IPS DF 19.7 (cell line): Measurements from ENCODE around the gene ROCK1.
"Not testable (repeated sequence)": the region's sequence is repeated elsewhere in the genome, so short reads cannot be mapped to it uniquely, and the experiment has no call there.

ENCODE experiments used
- DNase-seq: peaks from one replicate; pipeline ENCODE4 v3.0.0-alpha.2; 2013; ENCODE audit warnings: low read depth, low spot score

ROCK1 gene

DNA sequence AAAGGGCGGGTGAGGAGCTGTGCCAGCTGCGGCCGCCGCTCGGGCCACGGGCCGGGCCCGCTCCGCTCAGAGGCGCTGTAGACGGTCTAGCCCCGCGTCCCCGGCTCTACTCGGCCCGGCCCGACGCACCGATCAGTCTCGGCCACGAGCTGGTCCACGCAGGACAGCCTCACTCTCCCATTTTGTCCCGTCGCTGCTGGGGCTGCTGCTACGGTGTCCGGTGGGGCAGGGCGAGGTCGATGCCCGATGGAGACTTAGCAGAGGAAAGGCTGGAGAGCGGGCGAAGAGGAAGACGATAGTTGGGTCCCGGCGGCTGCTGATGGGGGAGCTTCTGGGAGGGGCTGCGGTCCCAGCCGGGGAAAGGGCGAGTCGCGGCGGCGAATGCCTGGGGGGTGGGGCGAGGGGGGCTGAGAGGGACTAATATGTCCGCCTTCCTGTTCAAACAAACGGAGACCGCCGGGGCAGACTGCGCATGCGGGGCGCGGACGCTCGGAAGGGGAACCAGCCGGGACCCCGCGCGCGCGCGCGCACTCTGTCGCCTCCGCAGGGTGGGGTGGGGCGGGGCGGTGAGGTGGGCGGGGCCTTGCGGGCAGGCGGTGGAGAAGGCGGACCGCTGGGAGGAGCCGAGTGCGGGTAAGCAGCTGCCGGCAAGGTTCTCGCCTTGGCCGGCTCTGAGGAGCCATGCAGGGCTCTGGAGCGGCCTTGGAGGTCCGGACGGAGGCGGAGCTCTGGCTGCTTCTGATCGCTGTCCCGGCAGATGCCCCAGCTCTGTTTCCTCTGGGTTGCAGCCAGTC is at the start of gene ROCK1:
TSS of gene ROCK1 (minus strand) at position 468 of the 794 bp plus-strand sequence. CDS start 903 bp downstream, outside the sequence.
- peak; percentile 78 for DNase-seq

DNA sequence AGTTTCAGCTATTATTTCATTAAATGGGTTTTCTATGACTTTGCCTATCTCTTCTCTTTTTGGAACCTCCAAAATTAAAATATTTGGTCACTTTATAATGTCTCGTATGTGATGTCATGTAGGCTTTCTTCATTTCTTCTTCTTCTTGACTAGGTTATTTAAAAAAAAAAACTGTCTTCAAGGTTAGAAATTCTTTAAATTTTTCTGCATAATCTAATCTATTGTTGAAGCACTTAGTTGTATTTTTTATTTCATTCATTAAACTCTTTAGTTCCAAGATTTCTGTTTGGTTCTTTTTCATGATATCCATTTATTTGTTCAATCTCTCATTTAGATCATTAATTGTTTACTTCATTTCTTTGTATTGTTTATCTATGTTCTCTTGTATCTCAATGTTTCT is 43.8 kb upstream of the ROCK1 start:
- no peak for DNase-seq

DNA sequence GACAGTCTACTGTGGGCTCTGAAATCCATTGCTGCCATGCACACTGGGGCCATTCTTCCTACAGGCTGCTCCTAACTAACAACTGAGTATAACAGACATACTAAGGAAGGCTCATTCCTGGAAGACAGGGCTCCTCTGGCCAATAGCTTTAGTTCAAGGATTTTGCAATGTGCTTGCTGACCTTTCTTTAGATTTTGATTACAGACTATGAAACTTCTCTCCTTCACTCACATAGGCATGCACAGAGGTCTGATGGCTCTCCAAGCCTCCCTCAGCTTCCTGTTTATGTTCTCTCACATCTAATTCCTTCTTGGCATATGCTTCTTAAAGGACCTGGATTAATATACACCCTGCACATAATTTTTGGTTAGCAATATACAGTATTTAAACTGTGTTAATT is 34.4 kb upstream of the ROCK1 start:
- DNase-seq: no peak

DNA sequence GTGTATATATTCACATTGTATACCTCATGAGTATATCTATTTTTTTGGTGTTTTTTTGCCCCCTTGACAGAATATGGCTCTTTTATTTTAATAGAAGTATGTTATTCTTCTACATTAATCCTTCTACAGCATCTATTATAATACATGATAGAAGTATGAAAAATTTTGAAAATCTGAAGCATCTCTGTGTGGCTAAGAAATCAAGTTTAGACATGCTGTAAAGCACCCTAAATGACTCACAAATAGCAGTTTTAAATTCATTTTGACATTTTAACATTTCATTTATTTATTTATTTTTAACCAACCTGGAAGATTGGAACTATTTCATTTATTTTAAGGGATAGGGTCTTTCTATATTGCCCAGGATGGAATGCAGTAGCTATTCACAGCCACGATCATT is 33.8 kb upstream of the ROCK1 start:
- no peak for DNase-seq

DNA sequence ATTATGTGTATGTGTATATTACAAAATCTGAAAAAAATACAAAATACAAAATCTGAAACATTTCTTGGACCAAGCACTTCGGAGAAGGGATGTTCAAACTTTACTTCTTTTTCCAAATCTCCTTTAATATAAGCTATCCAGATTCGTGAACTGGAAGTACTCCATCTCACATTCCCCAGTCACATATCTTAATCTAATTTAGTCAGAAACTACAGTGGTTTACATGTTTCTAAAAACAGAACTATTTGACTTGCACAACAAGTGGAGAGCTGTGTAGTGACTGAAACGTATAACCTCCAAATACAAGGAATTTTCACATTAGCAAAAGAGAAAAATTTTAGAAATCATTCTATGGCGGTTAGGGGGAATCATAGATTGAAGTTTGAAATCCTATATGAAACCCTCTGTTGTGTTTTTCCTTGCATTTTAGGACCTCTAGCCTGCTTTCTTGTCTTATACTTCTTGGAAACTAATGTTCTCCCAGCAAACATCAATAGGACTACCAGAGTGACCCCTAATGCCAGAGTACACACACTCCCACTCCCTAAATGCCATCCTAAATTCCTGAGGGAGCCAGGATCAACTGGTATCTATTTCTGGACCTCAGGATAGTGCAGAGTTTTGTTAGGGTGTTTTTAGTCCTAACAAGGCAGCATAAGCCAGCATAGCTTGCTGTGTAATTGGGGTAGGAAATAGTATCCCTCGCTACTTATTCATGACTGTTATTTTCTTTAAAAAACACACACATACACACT is 30.2 kb upstream of the ROCK1 start:
- no peak for DNase-seq

DNA sequence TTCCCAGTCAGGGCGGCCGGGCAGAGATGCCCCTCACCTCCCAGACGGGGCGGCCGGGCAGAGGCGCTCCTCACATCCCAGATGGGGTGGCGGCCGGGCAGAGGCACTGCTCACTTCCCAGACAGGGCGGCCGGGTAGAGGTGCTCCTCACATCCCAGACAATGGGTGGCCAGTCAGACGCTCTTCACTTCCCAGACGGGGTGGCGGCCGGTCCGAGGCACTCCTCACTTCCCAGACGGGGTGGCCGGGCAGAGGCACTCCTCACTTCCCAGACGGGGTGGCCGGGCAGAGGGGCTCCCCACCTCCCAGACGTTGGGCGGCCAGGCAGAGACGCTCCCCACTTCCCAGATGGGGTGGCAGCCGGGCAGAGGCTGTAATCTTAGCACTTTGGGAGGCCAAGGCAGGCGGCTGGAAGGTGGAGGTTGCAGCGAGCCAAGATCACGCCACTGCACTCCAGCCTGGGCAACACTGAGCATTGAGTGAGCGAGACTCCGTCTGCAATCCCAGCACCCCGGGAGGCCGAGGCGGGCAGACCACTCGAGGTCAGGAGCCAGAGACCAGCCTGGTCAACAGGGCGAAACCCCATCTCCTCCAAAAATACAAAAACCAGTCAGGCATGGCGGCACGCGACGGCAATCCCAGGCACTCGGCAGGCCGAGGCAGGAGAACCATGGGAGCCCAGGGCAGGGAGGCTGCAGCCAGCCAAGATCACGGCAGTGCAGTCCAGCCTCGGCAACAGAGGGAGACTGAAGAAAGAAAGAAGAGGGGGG is 26.3 kb upstream of the ROCK1 start:
- DNase-seq: not testable (repeated sequence)

DNA sequence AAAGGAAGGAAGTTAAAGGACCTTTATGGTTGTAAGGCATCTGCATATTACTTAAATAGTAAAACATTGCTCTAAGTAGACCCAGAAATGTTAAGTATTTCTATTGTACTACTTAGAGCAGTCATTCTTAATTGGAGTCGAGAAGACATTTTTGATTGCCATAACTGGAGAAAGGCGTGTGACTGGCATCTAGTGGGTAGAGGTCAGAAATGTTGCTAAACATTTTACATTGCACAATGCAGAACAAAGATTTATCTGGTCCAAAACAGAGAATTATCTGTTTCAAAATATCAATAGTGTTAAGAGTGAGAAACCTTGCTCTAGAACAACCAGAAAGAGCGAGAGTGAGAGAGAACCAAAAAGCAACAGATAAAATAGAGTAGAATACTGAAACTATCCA is 23.3 kb upstream of the ROCK1 start:
- no peak for DNase-seq

DNA sequence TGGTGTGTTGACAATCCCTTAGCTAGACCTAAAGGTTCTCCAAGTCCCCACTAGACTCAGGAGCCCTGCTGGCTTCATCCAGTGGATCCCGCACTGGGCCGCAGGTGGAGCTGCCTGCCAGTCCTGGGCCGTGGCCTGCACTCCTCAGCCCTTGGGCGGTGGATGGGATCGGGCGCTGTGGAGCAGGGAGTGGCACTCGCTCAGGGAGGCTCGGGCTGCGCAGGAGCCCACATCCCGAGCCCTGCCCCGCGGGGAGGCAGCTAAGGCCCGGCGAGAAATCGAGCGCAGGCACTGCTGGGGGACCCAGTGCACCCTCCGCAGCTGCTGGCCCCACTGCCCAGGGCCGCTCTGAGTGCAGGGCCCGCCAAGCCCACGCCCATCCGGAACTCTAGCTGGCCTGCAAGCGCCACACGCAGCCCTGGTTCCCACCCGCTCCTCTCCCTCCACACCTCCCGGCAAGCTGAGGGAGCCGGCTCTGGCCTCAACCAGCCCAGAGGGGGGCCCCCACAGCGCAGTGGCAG is 20.8 kb upstream of the ROCK1 start:
- no peak for DNase-seq

DNA sequence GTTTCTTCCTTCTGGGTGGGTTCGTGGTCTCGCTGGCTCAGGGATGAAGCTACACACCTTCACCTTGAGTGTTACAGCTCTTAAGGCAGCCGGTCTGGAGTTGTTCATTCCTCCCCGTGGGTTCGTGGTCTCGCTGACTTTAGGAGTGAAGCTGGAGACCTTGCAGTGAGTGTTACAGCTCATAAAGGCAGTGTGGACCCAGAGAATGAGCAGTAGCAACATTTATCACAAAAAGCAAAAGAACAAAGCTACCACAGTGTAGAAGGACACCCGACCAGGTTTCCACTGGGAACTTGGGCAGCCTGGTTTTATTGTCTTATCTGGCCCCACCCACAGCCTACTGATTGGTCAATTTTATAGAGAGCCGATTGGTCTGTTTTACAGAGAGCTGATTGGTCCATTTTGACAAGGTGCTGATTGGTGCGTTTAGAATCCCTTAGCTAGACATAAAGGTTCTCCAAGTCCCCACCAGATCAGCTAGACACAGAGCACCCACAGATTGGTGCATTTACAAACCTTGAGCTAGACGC is 20.1 kb upstream of the ROCK1 start:
- no peak for DNase-seq

DNA sequence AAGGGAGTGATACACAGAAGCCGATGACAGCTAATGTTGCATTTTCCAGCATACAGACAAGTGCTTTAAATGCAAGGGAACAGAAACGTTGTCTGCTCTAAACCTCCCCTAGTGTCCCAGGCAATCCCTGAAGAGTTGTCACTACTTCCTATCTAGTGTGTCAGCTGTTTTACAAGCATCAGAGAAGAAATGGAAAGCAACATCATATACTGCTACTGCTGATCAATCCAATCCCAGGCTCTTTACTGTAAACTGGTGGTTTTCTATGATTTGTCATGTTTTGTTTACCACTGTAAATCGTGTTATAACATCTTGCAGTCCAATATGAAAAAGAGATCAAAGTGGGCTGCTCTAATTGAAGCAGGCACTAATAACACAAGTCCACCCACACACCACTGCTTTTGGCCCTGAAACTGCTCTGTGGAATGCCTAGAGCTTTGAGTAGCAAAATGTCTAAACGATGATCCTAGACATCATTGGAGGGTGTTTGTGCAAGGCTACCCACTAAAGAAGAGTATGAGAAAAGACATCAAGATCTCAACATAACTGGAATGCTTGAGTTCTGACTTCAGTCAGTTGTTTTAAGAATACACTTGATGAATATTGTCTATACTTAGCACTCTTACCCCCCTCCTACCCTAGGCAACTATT is 18.1 kb upstream of the ROCK1 start:
- DNase-seq: no peak

DNA sequence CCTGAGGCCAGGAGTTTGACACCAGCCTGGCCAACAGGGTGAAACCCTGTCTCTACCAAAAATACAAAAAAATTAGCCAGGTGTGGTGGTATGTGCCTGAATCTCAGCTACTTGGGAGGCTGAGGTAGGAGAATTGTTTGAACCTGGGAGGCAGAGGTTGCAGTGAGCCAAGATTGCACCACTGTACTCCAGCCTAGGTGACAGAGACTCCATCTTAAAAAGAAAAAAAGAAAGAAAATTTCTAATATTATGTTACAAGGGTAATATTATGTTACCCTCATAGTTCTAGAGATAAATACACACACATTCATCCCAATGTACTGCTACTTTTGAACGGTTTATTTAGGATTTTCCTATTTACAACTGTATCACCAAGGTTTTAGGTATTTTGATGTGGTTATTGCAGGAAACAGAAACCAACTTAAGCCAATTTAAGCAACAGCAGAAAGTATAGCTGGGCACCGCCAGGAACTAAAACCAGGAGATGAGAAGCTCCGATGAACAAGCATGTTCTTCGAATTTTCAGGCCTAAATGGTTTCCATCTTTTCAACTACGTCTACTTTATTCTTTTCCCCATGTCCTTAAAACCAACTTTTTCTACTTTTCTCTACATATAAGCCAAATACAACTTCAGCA is 11.8 kb upstream of the ROCK1 start:
- no peak for DNase-seq

DNA sequence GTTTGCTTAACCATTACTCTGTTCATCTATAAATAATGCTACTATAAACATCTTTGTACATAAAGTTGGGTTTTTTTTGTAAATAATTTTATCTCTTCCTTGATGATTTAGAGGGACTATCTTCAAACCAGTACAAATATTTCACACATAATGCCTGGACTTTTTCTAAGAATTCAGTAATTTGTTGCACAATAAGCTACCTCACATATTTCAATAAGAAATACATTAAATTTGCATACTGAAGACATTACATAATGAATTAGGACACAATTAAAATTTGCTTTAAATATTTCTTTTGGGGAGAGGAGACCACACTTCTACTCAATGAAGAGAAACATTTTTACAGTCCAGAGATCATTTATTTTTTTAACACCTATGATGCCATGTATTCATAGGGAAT is 7.2 kb upstream of the ROCK1 start:
- DNase-seq: no peak

DNA sequence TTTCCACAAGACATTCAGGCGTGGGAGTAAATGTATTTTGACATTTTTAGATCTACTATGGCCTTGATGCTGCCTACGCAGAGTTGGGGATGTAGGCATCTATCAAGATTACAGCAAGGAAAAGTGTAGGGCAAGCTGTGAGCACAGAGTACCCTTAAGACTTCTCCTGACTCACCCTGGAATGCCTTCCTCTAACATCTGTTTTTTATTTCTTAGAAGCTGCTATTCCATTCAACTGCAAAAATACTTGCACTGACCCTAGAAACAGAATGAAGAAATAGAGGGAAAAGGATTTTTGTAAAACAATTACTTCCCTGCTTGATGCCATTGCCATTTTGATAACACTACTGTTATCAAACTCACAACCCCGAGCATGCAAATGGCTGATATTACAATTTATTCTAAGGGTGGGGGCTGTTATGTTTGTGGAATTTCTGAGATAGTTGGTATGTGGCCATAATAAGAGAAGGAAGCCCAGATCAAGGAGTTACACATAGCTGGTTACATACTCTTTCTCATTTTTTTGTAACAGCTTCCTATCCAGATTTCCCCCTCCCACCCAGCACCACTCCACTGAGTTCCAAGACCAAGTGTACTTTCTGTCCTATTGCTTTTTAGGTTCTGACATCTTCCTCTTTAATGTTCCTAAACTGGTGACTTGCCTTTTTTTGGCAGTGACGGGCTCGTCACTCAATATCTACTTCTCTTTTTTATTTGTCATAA is 6.0 kb upstream of the ROCK1 start:
- no peak for DNase-seq

DNA sequence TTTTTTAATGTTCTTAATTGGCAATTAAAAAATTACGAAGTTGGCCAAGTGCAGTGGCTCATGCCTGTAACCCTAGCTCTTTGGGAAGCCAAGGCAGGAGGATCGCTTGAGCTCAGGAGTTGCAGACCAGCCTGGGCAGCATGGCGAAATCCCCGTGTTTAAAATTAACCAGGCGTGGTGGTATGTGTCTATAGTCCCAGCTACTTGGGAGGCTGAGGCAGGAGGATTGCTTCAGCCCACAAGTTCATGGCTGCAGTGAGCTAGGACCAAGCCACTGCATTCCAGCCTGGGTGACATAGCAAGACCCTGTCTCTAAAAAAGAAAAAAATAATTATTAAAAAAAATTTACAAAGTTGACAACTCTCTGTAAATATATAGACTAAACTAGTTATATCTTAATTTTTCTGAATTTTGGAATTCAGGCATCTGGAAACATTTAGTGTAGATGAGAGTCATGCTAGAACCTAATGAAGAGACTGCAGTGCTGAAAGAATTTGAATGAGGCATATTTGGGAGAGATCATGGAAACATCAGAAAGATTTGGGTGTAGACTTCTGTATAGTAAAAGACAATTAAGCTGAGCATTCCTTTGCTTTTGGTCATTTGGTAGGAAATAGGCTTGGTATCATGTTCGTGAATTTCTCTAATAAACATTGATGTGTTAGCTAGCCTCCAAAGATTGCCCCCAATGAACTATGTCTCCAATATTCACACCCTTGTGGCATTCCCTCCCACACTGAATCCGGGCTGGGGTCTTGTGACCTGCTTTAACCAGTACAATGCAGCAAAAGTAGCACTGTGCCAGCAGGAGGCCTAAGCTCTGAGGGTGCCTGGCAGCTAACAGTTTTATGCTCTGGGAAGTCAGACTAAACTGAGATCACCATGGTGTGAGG is 4.2 kb upstream of the ROCK1 start:
- DNase-seq: no peak

DNA sequence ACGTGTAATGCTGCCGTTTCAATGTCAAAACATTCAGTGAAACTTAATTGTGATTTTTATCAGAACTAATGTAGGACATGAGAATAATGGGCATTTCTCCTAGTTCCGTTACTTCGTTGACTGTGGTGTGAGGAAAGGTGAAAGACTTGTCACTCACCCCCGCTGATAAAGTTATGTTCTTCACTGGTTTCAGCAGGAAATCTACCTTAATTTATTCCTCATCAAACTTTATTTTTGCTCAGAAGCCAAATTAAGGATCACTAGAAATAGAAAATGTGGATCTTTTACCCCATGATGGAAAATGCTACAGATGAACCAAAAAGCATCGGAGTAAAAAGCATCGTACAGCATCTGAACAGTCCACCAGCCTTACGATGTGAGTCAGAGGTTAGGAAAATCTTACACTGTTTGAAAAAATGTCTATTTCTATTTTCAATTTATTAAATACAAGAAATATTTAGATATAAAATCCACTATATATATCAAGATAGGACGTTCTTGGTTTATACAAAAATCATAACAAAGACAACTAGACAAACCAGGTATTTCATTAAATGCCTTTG is 1.0 kb upstream of the ROCK1 start:
- DNase-seq: no peak

DNA sequence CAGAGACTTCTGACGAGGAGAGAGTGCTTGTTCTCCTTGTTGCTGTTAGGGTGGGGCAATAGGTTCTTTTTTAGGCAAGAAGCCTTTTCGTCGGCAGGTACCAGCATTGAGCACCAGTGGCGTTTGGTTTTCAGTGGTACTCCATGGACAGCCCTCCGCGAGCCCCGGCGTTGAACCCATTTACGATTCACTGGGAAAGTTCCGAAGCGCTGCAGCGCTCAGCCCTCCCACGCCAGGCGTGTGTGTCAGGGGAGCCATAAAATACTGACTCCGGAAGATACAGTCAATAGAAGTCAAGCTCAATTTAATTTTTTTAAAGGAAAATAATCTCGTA is 494 bp upstream of the ROCK1 start:
- DNase-seq: no peak

DNA sequence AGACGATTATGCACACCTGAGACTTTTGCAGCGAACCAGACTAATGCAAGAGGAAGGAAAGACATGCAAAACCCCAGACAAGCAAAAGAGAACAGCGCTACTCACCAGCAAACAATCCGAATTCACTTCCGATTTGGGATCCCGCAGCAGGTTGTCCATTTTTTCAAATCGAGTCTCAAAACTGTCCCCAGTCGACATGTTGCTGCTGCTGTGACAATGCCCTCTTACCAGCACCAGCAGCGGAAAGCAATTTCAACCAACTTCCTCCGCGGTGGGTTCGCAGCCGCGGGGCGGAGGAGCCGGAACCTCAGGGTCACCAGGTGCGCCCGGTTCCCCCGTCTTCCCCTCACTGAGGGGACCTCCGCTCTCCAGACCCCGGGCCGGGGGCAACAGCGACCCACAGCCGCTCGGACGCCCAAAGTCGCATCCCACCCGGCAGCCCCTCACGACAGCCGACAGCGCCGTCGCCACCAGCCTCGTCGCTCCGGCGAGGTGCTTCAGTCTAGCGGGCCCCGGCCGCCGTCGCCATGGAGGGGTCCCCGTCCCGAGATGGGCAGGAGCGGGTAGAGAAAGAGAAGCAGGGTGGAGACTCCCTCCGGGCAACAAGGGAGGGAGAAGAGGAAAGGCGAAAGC is 784 bp downstream of the ROCK1 start:
- DNase-seq: no peak

DNA sequence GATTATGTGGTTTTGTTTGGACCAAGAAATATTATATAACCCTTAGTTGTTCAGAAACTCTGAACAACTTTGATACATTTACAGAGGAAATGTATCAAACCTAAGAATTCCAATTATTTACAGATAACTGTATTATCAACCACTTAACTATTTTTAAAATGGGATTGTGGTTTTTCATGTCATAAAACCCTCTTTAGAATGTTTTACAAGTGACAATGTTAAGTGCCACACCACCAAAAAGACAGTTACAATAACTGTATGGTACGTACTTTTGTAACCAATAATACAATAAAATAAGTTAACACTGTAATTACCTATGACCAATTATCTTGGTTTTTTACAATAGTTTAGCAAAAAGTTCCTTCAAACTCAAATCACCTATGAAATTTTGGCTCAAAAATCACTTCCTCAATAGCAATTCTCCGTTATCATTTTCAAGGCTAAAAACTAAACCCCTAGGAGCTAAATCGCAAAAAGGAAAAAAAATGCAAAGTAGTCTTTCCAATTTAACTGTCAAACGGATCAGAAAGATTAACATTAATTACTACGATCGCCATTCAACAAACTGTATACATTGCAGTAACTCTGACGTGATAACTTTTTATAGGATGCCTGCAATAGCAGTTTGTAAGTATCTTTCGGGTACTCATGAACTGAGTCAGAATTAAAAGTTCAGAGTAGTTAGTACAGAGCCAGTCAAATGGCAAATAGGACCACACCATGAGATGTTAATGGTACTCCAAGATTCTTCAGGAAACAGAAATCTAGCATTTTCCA is 1.5 kb downstream of the ROCK1 start:
- DNase-seq: no peak
